NK-92 (cell line): ENCODE measurements around the gene RRP15.

Experiments
- DNase-seq: peaks from one replicate; lab custom pipeline; 2025; ENCODE audit not compliant: unreplicated experiment; lab: John Stamatoyannopoulos, UW

Gene RRP15

DNA sequence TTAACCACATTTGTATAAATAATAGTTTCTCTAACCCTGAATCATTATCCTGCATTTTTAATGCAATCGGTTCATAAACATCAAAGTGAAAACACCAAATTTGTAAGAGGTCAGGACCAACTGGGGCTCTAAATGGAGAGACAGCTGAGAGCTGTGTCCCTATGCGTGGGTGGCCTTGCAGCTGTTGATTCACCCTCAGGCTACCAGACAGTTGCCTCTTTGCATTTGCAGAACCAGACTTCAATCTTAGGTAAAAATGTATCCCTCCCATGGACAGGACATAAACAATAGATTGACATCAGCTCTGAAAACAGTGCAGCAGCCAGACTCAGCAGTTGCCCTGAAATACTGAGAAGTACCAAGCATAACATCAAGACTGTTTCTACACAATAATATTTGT lies 51.2 kb downstream of the RRP15 start:
- no peak for DNase-seq

DNA sequence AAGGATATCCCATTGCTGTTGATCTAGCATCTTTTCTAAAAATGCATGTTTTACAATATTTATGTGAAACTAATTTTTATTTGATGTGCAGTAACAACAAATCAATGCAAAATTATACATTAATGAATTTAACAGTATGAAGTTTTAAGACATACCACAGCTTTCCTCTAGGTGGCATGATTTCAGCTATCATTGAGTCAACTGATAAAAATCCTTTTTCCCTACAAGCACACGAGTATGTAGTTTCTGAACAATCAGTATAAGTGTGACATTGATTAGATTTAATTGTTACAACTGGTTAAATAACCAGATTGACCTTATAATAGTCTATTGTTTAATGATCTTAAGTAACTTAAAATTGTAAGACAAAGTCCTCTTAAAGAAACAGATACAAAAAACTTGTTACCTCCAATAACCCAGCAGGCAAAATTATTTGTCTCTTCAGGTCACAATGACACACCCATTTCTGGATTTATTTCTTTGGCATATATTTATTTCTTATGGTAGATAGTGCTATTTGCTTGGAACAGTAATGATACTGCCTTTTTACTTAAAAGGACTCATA lies 54.3 kb downstream of the RRP15 start:
- DNase-seq, result no peak

DNA sequence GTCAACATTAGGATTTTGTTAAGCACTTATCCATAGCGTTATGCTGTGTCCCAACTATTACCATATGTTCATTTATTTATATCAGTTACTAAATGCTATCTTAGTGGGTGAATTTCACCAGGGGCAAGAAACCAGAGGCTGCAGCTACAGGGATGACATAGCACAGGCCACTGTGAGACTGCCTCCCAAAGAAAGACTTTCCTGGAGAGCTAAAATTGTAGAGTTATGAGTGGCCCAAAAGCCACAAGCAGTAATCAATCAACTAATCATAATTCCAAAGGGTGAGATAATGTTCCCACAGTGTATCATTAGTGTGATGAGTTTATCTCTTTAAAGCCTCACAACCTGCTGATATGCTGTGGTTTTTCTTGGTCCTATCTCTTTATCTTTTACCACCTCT lies 56.2 kb downstream of the RRP15 start:
- no peak for DNase-seq

DNA sequence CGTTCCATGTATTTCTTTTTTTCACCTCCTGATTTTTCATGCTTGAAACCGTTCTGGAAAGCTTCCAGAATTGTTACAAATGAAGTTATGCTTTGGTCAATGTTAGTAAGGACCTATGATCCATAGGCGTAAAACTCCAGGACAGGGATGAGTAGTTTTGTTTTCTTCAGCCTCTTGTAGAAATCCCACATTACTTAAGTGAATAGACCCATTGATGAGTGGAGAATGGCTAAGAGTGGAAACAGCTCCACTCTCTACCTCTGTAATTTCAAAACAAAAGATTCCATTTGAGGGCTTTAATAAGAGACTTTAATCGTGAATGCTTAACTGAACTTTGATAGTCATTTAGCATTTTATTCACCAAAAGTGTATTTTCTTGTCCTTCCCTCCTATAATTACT lies 57.0 kb downstream of the RRP15 start:
- DNase-seq, result no peak

DNA sequence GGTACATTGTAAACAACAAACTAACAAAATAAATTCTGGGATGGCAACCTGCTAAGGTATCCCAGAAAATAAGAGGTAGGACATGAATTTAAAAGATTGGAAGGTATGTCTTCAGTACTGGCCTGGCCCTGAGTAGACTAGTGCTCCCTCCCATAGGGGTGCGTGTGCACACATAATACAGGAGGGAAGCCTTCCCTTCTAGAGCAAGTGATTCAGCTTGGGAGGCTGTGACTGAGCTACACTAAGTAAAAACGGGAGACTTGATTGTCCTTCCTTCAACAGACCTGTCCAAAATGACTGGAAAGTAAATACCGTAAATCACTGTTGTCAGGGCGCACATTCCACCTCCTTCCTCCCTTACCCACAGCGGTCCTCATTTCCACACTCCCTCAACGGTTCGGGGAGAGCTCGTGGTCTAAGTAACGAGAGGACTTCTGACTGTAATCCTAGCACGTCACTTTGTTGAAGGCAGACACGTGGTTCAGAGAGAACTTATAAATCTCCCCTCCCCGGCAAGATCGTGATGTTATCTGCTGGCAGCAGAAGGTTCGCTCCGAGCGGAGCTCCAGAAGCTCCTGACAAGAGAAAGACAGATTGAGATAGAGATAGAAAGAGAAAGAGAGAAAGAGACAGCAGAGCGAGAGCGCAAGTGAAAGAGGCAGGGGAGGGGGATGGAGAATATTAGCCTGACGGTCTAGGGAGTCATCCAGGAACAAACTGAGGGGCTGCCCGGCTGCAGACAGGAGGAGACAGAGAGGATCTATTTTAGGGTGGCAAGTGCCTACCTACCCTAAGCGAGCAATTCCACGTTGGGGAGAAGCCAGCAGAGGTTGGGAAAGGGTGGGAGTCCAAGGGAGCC lies 60.0 kb downstream of the RRP15 start, which contains the start of gene TGFB2:
TSS of gene TGFB2 (plus strand) at position 523 of the 859 bp plus-strand sequence. CDS start 1,366 bp downstream, outside the sequence.
- DNase-seq, result no peak

DNA sequence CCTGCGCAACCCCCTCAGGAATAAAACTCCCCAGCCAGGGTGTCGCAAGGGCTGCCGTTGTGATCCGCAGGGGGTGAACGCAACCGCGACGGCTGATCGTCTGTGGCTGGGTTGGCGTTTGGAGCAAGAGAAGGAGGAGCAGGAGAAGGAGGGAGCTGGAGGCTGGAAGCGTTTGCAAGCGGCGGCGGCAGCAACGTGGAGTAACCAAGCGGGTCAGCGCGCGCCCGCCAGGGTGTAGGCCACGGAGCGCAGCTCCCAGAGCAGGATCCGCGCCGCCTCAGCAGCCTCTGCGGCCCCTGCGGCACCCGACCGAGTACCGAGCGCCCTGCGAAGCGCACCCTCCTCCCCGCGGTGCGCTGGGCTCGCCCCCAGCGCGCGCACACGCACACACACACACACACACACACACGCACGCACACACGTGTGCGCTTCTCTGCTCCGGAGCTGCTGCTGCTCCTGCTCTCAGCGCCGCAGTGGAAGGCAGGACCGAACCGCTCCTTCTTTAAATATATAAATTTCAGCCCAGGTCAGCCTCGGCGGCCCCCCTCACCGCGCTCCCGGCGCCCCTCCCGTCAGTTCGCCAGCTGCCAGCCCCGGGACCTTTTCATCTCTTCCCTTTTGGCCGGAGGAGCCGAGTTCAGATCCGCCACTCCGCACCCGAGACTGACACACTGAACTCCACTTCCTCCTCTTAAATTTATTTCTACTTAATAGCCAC lies 60.7 kb downstream of the RRP15 start:
- DNase-seq, result no peak

DNA sequence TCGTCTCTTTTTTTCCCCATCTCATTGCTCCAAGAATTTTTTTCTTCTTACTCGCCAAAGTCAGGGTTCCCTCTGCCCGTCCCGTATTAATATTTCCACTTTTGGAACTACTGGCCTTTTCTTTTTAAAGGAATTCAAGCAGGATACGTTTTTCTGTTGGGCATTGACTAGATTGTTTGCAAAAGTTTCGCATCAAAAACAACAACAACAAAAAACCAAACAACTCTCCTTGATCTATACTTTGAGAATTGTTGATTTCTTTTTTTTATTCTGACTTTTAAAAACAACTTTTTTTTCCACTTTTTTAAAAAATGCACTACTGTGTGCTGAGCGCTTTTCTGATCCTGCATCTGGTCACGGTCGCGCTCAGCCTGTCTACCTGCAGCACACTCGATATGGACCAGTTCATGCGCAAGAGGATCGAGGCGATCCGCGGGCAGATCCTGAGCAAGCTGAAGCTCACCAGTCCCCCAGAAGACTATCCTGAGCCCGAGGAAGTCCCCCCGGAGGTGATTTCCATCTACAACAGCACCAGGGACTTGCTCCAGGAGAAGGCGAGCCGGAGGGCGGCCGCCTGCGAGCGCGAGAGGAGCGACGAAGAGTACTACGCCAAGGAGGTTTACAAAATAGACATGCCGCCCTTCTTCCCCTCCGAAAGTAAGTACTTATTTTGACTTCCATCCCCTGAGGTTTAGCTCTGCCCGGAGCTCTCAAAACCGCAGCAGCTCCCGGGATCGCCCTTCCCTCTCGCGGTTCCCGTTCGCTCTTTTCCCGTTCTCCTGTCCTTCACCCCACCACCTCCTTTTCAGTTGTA lies 61.5 kb downstream of the RRP15 start:
- no peak for DNase-seq

DNA sequence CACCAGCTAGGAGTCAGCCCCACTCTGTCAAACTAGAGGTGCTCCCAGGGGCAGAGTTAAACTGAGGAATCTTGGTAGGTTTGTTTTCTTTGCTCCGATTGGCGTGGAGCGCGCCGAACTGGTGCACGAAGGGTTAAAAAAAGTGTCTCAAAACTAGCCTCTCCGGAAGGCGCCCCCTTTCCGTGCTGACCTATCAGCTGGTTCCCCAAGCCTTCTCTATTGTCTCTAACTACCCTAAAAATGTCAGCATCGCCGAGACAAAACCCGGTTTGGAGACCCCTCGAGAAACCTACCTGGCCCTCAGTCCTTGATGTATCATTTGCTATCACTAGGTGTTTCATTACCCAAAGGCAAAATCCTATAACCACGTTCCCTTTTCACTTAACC lies 62.2 kb downstream of the RRP15 start:
- no peak for DNase-seq

DNA sequence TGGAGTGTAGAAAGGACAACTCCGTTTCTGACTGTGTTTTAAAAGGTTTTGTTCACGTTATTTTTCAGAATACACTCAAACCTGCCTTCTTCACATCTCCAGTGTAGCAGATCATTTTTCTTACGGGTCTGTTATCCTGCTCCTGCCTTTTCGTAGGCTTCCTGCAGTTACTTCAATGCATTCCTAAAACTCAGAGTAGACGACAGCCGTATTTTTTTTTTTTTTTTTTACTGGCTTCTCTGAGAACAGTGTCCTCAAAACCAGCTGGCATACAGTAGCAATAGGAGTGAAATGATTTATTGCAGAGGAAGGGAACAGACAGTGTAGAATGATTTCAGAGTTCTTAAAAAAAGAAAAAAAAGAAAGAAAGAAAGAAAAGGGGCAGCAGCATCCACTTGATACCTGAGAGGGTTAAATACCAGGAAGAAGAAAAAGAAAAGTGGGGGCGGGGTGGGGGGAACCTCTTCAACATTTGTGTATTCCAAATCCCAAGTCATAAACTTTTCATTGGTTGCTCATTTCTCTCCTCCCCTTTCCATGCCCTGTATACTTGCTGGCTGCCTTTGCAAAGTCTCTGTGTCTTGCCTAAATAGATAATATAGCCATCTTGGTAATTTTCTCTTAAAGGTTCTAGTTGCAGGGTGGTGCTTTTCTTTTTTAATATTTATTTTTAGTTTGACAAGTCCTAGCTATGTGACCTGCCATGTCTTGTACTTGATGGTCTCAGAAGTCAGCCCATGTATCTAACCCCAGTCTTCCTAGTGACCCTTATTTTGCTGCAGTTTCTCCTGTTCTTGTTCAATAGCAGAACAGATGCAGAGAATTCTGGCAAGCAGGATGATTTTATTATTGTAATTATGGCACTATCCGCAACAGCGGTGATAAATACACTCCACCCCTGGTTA lies 62.9 kb downstream of the RRP15 start:
- DNase-seq, result no peak

DNA sequence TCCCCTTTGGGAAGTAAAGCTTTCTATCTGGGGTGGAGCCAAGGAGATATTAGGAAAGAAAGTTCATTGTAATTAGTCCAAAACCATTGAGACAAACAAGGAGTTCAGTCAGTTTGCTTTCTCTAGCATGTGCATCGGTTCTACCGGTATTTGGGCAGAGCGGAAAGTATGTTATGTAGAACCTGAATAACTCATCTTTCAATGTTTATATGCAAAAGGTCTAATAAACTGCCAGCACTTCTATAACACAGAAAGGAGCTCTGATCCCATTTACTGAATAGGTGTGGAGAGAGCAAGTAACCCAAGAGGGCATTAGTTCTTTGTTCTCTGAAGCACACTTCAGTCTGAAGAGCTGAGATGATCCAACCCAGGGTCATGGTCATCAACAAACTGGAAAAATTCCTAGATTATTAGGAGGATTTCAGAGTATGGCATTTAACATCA lies 63.6 kb downstream of the RRP15 start:
- no peak for DNase-seq

DNA sequence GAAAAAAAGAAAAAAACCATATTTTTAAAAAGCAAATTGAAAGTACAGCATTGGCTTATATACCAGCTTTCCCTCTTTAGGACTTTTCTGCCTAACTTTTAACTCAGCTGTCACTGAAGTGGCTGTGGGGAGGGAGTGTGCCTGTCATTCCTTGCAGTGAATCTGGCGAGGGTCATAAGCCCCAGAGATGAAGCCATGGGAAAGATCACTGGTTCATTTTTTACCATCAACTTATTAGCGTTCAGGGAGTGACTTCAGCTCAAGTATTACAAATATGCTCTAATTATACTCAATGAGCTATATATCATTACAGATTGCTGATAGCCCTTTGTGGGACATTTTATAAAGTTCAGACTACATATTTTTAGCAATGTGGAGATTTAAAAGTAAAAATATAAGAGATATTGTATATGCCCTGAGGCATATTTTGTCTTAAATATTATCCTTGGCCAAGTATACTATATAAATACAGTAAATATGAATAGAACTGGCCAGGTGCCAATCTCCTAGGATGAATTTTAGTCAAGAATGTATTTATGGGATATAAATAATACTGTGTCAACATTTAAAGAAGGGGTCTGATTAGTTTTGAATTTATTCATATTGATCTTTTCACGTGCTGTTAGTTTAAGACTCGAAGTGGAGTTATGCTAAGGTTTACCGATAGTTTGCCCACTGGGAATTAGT lies 64.4 kb downstream of the RRP15 start:
- DNase-seq, result no peak

DNA sequence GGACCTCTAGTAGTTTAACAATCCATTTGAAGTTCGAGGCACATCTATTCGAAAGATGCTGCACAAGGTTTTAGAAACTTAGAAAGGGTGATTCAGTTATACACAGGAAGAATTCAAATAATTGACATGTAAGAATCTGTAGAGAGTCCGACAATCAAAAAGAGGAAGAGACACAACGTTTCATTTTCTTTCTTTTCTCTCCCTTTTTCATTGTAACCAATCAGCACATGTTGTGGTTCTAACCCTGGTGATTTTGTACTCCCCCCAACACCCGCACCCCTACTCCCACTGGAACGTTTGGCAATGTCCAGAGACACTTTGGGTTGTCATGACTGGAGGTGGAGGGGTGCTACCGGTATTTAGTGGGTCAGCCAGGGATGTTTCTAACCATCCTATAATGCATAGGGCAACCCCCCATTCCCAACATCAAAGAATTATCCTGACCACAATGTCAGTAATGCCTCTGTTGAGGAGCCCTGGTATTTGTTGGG lies 65.0 kb downstream of the RRP15 start:
- no peak for DNase-seq

DNA sequence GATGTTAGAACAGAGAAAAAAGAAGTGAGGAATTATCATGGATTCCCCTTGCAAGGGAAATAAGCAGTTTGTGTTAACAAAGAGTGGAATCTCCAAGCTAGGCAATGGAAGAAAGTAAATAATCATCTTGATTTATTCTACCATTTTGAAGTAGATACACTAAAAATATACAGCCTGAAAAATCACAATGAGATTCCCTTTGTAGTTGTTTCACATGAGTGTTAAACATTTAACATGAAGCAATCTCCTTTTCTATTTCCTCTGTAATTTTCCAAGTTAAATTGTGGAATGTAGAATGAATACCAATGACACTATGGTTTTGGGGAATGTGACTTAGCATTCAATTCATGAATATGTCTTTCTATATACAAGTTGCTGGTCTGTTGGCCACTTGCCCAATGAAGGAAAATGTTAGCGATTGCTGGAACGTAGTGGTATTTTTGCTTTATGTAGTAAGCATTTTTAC lies 65.7 kb downstream of the RRP15 start:
- no peak for DNase-seq

DNA sequence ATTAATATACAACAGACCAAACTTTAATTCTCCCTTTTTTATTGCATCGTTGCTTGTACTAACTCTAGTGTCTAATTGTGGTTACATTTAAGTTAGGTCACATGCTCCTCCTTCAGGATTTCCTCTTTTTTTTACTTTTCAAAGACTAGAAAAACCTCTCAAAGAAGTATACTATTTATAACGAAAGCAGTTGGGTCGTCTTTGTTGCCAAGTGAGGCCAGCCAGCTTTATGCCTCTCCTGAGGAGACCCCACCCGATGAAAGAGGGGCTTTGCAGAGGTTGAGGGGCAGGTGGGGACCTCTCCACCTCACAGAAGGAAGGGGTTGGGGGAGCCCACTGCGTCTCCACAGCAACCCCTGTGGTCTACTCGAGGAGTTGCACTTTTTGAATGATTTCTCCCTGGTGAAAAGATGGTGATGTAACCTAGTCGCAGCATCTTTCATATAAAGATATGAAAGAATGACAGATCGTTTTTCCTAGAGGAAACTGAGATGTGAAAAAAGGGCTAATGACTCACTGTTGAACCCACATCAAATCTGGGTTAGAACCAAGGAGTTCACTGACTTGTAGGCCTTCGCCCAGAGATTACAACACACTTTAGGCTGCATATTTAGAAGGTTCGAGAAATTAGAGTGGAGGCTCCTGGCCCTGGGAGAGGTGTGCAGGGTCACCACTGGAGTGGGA lies 66.4 kb downstream of the RRP15 start:
- no peak for DNase-seq

DNA sequence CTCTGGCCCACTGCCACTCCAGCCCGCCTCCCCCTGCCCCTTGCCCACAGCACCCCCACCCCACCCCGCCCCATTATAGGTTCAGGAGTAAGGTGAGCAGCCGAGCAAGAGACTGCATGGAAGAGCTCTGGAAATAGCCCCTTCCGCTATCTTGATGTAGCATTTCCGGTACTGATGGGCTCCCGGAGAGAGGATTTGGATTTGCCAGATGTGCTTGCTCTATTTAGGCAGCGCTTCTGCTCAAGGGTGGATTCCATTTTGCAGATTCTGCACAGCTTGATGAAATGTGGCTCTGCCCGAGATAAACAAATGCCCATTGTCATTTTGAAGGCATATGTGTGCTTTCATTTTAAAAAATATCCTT lies 67.0 kb downstream of the RRP15 start:
- DNase-seq, result no peak

DNA sequence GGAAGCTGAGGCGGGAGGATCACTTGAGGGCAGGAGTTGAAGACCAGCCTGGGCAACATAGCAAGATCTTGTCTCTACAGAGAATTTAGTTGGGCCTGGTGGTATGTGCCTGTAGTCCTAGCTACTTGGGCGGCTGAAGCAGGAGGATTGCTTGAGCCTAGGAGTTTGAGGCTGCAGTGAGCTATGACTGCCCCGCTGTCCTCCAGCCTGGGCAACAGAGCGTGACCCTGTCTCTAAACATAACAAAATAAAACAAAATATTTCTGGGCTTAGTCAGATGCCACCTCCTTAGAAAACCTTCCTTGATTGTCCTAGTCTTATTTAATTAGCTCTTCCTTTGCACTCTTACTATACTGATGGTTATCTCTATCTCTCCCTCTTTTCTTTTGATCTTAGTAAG lies 68.6 kb downstream of the RRP15 start:
- DNase-seq, result no peak

DNA sequence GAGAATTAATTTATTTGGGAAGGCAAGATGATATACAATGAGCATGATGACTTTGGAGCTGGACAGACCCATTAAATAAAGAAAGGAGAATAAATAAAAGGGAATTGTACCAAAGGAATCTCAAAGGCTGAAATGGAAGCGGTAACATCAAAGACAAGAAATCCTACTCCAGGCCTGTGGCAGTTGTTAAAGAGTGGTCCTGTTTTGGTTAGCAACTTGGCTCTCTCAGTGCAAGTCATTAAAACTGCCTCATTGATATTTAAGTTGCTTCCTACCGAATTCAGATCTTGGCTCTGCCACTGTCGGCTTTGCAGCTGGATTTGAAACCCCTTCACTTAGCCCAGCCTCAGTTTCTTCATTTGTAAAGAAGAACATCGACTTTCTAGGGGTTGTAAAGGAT lies 70.2 kb downstream of the RRP15 start:
- DNase-seq, result no peak

DNA sequence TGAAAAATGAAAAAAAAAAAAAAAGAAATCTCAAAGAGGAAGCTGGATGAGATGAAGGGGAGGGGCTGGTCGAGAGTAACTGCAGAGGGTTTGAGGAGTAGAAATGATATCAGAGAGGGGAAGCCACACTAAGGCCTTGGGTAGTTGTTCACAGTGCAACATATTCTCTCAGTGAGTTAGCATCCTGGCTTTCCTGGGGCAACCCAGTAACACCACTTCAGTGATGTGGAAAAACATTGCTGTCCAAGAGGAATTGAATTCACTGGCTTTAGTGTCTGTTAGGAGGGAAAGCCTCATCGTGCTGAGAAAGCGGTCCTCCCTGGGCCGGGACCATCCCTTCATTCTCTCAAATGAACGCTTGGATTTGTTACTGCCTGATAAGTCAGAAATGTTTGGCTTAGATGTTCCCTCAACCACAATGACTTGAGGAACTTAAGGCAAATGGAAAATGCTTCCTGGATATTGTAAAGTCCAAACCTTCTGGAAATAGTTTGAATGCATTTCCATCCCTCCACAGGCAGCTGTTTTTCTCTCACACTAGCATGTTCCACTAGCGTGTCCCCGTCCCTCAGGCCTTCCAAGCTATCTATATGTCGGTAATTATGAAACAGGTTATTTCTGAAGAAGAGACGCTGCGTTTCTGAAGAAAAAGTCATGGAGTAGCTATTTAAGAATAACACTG lies 72.3 kb downstream of the RRP15 start:
- DNase-seq, result no peak
